ENCODE results near the gene NCR2. TPM values are rescaled to one million over a fixed set of nuclear protein-coding genes. Genes with fewer than 3 reads are reported as not detected.

The NCR2 gene
- total RNA-seq, 4 donors from 2014 or later, result not detected

GRCh38 chr6:41379306-41379705, 43.9 kb downstream of the NCR2 start:
- H3K27me3 ChIP-seq, result peaks cover 34 to 46% (median 34%) of the 10 kb centered on the region in 3 donors

GRCh38 chr6:41386594-41386993, 51.2 kb downstream of the NCR2 start:
- TF ChIP-seq CTCF (IDR thresholded peaks at IDR 0.05 in 4 of 5, conservative IDR thresholded peaks at IDR 0.05 in 1 of 5) (no peak), POLR2A (IDR thresholded peaks at IDR 0.05) (no peak)
- no peaks in the 10 kb centered on the region for H3K36me3 ChIP-seq
- no peak overlapping the region for H3K4me3 ChIP-seq
- H3K4me1 ChIP-seq, result no peaks in the 10 kb centered on the region
- in situ Hi-C loops (cut with MboI; ENCODE audit: low sequenced_read_pairs in 4 of 4) (no loop called here), intact Hi-C loops (cut with DNase I; ENCODE audit: low total_unique reads) (no loop called here)
- no peak for DNase-seq
- H3K27me3 ChIP-seq, result peaks cover 0 to 13% (median 6%) of the 10 kb centered on the region in 3 donors
- H3K27ac ChIP-seq, result no peak overlapping the region
- no peak for ATAC-seq
- no peaks in the 10 kb centered on the region for H3K9me3 ChIP-seq

More at GRCh38 chr6:41379306-41379705, 43.9 kb downstream of the NCR2 start:
- no peaks in the 10 kb centered on the region for H3K9me3 ChIP-seq
- DNase-seq (no peak), ATAC-seq (no peak)
- H3K27ac ChIP-seq, result no peak overlapping the region
- H3K36me3 ChIP-seq, result no peaks in the 10 kb centered on the region
- in situ Hi-C loops (cut with MboI; ENCODE audit: low sequenced_read_pairs in 4 of 4) (no loop called here), intact Hi-C loops (cut with DNase I; ENCODE audit: low total_unique reads) (no loop called here)
- peaks cover 13 to 15% of the 10 kb centered on the region in 2 donors for H3K4me1 ChIP-seq
- TF ChIP-seq POLR2A (IDR thresholded peaks at IDR 0.05) (no peak), CTCF (IDR thresholded peaks at IDR 0.05 in 4 of 5, conservative IDR thresholded peaks at IDR 0.05 in 1 of 5) (no peak)
- no peak overlapping the region for H3K4me3 ChIP-seq

GRCh38 chr6:41392246-41392645, 56.8 kb downstream of the NCR2 start:
- Histone ChIP-seq H3K9me3 (no peaks in the 10 kb centered on the region), H3K27ac (no peak overlapping the region), H3K27me3 (peaks cover 0 to 11% (median 7%) of the 10 kb centered on the region in 3 donors), H3K4me1 (no peaks in the 10 kb centered on the region), H3K4me3 (no peak overlapping the region), H3K36me3 (no peaks in the 10 kb centered on the region)
- ATAC-seq, result no peak
- intact Hi-C loops (cut with DNase I; ENCODE audit: low total_unique reads), result no loop called here
- in situ Hi-C loops (cut with MboI; ENCODE audit: low sequenced_read_pairs in 4 of 4), result no loop called here
- no peak for DNase-seq
- TF ChIP-seq CTCF (IDR thresholded peaks at IDR 0.05 in 4 of 5, conservative IDR thresholded peaks at IDR 0.05 in 1 of 5) (no peak), POLR2A (IDR thresholded peaks at IDR 0.05) (no peak)

- H3K36me3 ChIP-seq, result no peaks in the 10 kb centered on the region
- peaks cover 0 to 8% (median 4%) of the 10 kb centered on the region in 3 donors for H3K27me3 ChIP-seq
- no peaks in the 10 kb centered on the region for H3K9me3 ChIP-seq
- no peak for TF ChIP-seq CTCF (IDR thresholded peaks at IDR 0.05 in 4 of 5, conservative IDR thresholded peaks at IDR 0.05 in 1 of 5)
- TF ChIP-seq POLR2A (IDR thresholded peaks at IDR 0.05), result no peak
- no peak overlapping the region for H3K4me3 ChIP-seq
- ATAC-seq (no peak), DNase-seq (no peak)
- in situ Hi-C loops (cut with MboI; ENCODE audit: low sequenced_read_pairs in 4 of 4) (no loop called here), intact Hi-C loops (cut with DNase I; ENCODE audit: low total_unique reads) (no loop called here)
- no peak overlapping the region for H3K27ac ChIP-seq
- no peaks in the 10 kb centered on the region for H3K4me1 ChIP-seq
Observed at GRCh38 chr6:41396335-41396734, 60.9 kb downstream of the NCR2 start.

GRCh38 chr6:41399424-41399823, 64.0 kb downstream of the NCR2 start:
- in situ Hi-C loops (cut with MboI; ENCODE audit: low sequenced_read_pairs in 4 of 4) (no loop called here), intact Hi-C loops (cut with DNase I; ENCODE audit: low total_unique reads) (no loop called here)
- no peaks in the 10 kb centered on the region for H3K4me1 ChIP-seq
- no peak overlapping the region for H3K27ac ChIP-seq
- ATAC-seq, result no peak
- TF ChIP-seq POLR2A (IDR thresholded peaks at IDR 0.05) (no peak), CTCF (IDR thresholded peaks at IDR 0.05 in 4 of 5, conservative IDR thresholded peaks at IDR 0.05 in 1 of 5) (no peak)
- peaks cover 0 to 8% (median 4%) of the 10 kb centered on the region in 3 donors for H3K27me3 ChIP-seq
- no peaks in the 10 kb centered on the region for H3K9me3 ChIP-seq
- no peak overlapping the region for H3K4me3 ChIP-seq
- no peaks in the 10 kb centered on the region for H3K36me3 ChIP-seq
- DNase-seq, result no peak
